A204.1 (cell line): ENCODE data around the gene LEKR1.
"Not testable (repeated sequence)": the region's sequence is repeated elsewhere in the genome, so short reads cannot be mapped to it uniquely, and the experiment has no call there.

Source experiments
- FAIRE-seq: peaks from 2 replicates; lab custom pipeline; 2012; peaks lifted over from hg19 to GRCh38; lab: Jason Lieb, UNC

The LEKR1 gene

GRCh38 chr3:156838035-156838434 is 11.9 kb downstream of the LEKR1 start:
- no peak for FAIRE-seq

GRCh38 chr3:156840826-156841689 is 14.9 kb downstream of the LEKR1 start:
- FAIRE-seq = no peak

DNA sequence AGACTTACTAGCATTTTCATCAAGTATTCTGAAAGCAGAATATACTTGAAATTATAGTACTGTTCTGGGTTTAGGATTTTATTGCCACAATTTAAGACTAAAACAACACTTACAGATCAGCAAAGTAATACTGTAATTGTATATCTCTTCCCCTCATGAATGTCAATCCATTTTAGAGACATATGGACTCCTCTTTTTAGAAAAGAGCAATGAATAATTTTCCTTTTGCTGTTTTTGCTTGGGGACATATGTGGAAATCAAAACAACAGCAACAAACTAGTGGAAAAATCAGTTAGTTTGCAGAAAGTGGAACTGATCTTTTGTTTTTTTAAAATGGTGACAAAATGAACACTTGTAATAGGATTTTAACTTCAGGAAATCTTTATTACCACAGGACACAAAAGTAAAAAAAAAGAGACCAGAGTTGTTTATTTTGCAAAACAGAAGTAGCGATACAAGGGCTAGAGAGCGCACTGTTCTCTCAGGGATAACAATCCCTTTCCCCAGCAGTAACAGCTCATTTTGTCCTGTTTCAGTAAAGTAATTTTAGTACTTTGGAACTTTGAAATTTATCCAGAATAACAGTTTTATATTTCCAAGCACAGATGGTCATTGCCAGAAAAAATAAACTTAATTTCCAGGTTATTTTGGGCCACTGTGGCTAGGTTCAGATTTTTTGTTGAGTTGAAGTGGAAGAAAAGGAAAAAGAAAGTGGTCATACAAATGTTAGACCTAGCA is 17.1 kb downstream of the LEKR1 start:
- no peak for FAIRE-seq

DNA sequence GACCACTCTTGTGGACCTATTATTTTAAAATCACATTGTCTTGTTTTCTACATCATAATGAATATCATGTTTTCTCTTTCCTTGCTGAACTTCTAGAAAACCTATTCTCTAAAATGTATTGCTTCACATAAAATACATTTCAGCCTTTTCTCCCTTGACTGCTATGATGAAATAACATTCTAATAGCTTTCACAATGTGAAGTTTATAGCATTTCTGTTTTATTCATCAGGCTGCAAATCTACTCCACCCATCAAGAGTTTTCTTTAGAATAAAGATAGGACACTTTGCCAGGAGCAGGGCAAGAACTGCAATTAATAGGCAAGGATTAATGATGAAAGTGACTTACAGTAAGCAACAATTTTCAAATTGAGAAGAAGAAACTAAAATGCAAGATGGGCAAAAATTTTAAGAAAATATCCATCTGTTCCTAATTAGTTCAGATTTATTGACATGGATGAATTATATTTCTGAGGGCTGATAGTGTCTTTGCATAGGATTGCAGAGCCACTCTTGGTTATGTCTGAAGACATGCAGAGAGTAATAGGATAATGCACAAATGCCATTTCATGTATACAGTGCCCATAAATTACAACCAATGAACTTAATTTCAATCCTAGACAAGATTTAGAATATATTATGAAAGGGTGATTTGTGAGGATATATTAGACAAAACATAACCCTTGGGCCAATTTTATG is 21.7 kb downstream of the LEKR1 start:
- no peak for FAIRE-seq

DNA sequence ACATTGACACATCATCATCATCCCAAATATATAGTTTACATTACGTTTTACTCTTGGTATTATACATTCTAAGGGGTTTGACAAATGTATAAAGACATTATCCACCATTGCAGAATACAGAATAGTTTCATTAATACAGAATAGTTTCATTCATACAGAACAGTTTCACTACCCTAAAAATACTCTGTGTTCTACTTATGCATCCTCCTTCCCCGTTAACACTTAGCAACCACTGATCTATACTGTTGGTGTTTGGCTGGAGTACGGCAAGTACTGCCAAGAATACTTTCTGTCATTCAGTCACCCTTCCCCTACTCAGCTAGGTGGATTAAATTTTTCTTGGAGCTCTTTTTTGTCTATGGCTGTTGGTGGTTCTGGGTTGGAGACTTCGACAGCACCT is 33.4 kb downstream of the LEKR1 start:
- FAIRE-seq = no peak

DNA sequence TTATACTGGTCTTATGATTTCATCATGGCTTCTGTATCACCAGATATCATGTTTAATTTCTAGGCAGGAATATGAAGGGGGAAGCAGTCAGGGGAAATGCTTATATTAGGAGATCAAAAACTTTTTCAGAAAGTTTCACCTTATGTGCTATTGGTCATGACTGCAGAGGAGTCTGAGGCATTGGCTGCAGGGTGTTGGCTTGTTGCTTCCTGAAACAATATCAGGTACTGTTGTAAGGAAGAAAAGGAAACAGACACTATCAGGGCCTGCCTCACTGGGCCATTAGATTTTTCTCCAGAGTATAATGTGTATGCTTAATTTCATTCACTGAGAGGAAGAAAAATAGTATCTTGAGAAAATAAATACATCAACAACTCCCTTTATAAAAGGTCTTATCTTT is 34.7 kb downstream of the LEKR1 start:
- no peak for FAIRE-seq

GRCh38 chr3:156862338-156862737 is 36.2 kb downstream of the LEKR1 start:
- no peak for FAIRE-seq

- FAIRE-seq = no peak
These were observed 39.6 kb downstream of the LEKR1 start for GRCh38 chr3:156865732-156866131.

DNA sequence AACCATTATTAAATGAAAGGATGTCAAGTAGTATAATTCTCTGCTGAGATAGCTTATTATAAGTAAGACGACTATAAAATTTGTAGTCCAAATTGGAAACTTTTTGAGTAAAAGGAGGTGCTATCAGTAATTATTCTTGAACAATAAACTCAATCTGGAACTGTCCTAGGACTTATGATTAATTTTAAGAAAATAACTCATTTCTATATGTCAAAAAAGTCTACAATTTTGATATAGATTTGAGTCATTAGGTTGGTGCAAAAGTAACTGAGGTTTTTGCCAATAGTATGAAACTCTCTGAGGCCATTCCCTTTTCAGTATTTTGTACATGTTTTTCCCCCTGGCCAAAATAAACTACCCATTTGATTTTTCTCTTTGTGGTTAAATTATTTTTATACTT is 41.0 kb downstream of the LEKR1 start:
- FAIRE-seq = no peak

DNA sequence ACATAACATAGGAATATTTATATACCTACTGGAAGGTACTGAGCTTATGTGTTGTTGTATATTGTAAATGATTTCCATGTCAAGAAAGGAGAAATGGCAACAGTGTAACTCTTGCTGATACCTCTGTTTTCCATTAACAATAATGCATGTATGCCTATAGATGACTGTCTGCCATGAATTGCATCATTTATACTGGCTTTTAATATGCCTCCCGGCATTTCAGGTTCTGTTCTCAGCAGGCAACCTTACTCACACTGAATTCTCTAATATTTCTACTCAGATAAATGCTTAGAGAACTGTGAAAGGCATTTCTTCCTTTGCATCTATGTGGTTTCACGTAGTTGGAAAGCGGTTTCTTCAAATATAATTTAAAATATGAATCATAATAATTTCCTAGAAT is 41.8 kb downstream of the LEKR1 start:
- no peak for FAIRE-seq

- FAIRE-seq = peak; percentile 85
These were observed 47.8 kb downstream of the LEKR1 start for GRCh38 chr3:156873906-156874305.

- FAIRE-seq = not testable (repeated sequence)
These were observed 53.3 kb downstream of the LEKR1 start for GRCh38 chr3:156879491-156879890.

- FAIRE-seq = no peak
These were observed 59.6 kb downstream of the LEKR1 start for GRCh38 chr3:156885761-156886160.

GRCh38 chr3:156888176-156888575 is 62.0 kb downstream of the LEKR1 start:
- FAIRE-seq = no peak

- FAIRE-seq = peak; percentile 40
These were observed 62.4 kb downstream of the LEKR1 start for GRCh38 chr3:156888576-156888975.

DNA sequence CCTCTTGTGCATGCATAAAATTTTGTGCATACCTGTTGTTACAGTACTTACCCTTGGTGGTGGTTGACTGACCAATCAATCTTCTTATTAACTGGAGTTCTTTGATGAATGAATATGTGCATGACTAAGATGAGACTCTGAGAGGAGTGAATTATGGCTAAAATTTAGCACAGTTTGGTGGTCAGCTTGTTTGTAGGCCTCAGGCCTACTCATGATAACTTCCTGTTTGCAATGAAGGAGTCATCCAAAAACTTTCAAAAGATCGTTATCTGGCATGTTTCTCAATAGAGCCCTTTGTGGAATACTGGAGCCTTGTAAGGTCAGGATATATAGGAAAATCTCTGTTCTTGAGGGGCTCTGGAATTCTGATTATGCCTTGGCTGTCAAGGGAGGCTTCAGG is 66.5 kb downstream of the LEKR1 start:
- no peak for FAIRE-seq

DNA sequence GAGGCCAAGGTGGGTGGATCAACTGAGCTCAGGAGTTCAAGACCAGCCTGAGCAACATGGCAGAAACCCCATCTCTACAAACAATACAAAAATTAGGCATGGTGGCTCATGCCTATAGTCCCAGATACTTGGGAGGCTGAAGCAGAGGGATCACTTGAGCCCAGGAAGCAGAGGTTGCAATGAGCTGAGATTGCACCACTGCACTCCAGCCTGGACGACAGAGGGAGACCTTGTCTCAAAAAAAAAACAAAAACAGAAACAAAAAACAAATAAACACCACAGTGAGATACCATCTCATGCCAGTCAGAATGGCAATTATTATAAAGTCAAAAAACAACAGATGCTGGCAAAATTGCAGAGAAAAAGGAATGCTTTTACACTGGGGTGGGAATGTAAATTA is 69.2 kb downstream of the LEKR1 start:
- FAIRE-seq = not testable (repeated sequence)

- not testable (repeated sequence) for FAIRE-seq
These were observed 71.7 kb downstream of the LEKR1 start for GRCh38 chr3:156897851-156898250.

DNA sequence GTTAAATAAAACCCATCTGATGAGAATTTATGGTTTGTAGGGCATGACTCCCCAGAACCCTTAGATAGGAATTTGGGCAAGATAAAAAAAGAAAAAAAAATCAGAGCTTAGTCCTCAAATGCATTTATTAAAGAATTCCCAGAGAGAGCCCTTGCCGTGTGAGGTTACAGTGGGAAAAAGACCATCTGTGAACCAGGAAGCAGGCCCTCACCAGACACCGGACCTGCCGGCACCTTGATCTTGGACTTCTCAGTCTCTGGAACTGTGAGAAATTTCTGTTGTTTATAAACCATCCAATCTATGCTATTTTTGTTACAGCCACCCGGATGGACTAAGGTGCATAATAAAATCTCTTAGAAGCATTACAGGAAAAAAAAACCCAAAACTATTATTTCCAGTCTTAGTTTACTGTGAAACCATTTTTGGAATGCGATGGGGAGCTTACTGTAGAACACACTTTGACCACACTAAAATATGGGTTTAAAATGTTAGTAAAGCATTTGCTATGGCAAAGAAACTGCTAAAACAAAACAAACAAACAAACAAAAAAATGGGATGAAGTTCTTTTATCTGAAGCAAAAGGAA is 72.2 kb downstream of the LEKR1 start:
- FAIRE-seq = no peak

- FAIRE-seq = no peak
These were observed 73.8 kb downstream of the LEKR1 start for GRCh38 chr3:156899951-156900350.

- FAIRE-seq = no peak
These were observed 76.8 kb downstream of the LEKR1 start for GRCh38 chr3:156902916-156903315.

DNA sequence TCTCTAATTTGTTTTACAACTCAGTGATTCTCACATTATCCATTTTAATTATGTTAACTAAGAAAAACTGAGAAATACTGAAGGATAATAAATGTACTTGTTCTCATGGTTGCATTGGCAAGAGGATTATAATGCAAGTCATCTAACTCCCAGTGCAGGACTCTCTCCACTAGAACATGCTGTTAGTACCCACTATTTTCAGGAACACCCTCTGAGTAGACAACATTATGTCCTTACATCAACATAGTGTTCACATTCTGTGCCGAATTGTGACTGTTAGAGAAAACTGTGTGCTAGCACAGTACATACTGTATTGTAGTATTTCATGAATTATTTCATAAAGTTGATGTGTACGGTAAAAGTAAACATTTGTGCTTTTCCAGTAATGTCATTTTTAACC is 80.1 kb downstream of the LEKR1 start:
- no peak for FAIRE-seq

DNA sequence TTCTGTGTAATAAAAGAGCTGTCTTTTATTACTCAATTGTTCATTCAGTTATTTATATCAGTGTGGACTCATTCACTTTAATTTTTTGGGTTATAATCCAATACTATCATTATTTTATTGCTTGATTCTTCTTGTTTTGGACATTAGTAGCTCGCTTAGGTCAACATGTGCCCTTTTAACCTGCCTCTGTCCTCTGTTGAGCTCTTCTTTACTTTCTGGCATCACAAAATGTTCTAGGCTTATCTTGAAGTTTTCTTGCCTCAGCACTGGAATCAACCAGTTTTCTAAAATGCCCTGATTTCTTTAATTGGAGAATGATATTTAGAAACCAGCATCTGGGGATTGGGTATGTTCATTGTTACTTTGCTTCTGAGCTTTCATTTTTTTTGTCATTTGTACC is 82.2 kb downstream of the LEKR1 start:
- no peak for FAIRE-seq
